Colonic mucosa (tissue), 4 donors: ENCODE results near the gene BMI1. TPM values are rescaled to one million over a fixed set of nuclear protein-coding genes. Genes with fewer than 3 reads are reported as not detected.

Source experiments
- DNase-seq: peaks from one replicate; pipeline ENCODE4 v3.0.0-alpha.2; 2020
- H3K27ac ChIP-seq: fragments of 200-600 bp; one replicate; pipeline ENCODE4 v1.8.0; 2021
- H3K27me3 ChIP-seq: fragments of 200-600 bp; one replicate; pipeline ENCODE4 v1.8.0; 2021
- H3K36me3 ChIP-seq: fragments of 200-600 bp; one replicate; pipeline ENCODE4 v1.8.0; 2021
- H3K4me1 ChIP-seq: fragments of 200-600 bp; one replicate; pipeline ENCODE4 v1.8.0; 2021; ENCODE audit warnings: mild to moderate bottlenecking
- H3K4me3 ChIP-seq: fragments of 200-600 bp; one replicate; pipeline ENCODE4 v1.8.0; 2021
- H3K9ac ChIP-seq, 2 donors: one replicate each; pipeline ENCODE4 v1.7.0; 2013; ENCODE audit warnings: control low read depth in 2 of 2, low read depth in 2 of 2, low read length in 2 of 2
- H3K9me3 ChIP-seq: fragments of 200-600 bp; one replicate; pipeline ENCODE4 v1.8.0; 2021
- CTCF ChIP-seq: fragments of 200-600 bp; IDR thresholded peaks from one replicate; pipeline ENCODE4 v1.8.0; 2022; ENCODE audit warnings: antibody characterized with exemption, mild to moderate bottlenecking
- intact Hi-C: fragments of 100-400 bp; cut with DNase I; formaldehyde crosslinking; loops from one replicate; pipeline ENCODE4 v1.14.1; 2022
- total RNA-seq, 2 donors: library from RNA; stranded (reverse); fragmentation: NEBNext Ultra II Directional in 1 of 2; extraction: Animal tissue kit (Norgen Biotek cat#: 25700) in 1 of 2; gene quantifications; one replicate each; pipeline ENCODE4 v1.2.1, GENCODE V29; 2021
- donor health status: healthy.
- donor health status: DM: no; HTN: no; CAD: no.
- donor health status: DM: no; HTN: no; CAD: no.

The BMI1 gene
- total RNA-seq, 2 donors from 2014 or later, result 23.5 to 28.6 TPM

DNA sequence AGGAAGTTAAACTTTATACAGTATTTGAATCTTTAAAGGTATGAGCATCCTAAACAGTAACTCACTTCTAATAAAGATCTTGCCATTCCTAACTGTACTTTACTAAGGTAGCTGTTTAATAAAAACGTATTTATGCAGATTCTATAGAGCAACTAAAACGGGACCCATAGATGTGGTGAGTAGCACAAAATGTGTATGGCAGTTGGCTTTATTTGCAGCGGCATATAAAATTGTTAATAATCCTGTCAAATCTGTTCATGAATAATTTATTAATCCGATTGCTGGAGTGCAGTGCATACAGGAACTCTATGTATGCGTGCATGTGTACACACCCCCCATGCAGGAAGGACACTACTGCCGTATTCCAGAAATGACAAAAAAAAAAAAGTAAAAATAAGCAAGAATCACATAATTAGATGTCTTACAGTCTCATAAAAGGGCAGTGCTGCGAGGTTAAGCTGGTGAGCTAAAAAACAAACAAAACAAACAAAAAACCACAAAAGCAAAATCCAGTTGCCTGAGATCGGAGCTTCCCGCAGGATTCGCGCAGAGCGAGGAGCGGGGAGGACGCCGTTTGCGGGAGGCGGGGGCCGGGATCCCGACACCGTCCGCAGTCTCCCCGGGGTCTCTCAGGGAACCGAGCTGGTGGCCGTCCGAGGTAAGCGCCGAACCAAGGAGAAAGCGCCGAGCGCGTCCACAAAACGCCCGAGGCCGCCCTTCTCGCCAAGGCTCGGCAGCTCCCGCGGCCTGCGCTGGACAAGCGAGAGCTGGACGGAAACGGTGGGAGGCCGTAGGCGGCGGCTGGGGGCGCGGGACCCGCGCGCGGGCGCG is 5.2 kb upstream of the BMI1 start:
- intact Hi-C loops, result loop anchor here (2.0 kb wide), 1 partner anchor 87 kb away; no protein-coding TSS in a partner anchor
- H3K4me3 ChIP-seq, result peak overlapping the region; percentile 73
- no peak for DNase-seq

GRCh38 chr10:22316286-22317075 is 4.4 kb upstream of the BMI1 start, which contains the start of gene COMMD3:
COMMD3 (plus strand) TSS chr10:22316388; CDS start chr10:22316418, 30 bp downstream.
- peak within 1 kb of the TSS; percentile 73 for H3K4me3 ChIP-seq
- intact Hi-C loops, result loop anchor here (2.0 kb wide), 1 partner anchor 88 kb away; no protein-coding TSS in a partner anchor
- no peaks in the 10 kb centered on the region for H3K27me3 ChIP-seq
- peak; percentile 88 for DNase-seq
- no peaks in the 10 kb centered on the region for H3K9me3 ChIP-seq
- no peak for TF ChIP-seq CTCF
- no peaks in the 10 kb centered on the region for H3K4me1 ChIP-seq
- H3K9ac ChIP-seq, result peak within 1 kb of the TSS; percentile 80 to 97
- H3K36me3 ChIP-seq, result no peaks in the 10 kb centered on the region
- peak within 1 kb of the TSS; percentile 90 for H3K27ac ChIP-seq

More for the DNA sequence above, 5.2 kb upstream of the BMI1 start:
- Histone ChIP-seq H3K9me3 (no peaks in the 10 kb centered on the region), H3K4me1 (no peaks in the 10 kb centered on the region), H3K27ac (peak overlapping the region; percentile 90), H3K36me3 (no peaks in the 10 kb centered on the region), H3K9ac (peak overlapping the region; percentile 71 to 83), H3K27me3 (no peaks in the 10 kb centered on the region)
- no peak for TF ChIP-seq CTCF

DNA sequence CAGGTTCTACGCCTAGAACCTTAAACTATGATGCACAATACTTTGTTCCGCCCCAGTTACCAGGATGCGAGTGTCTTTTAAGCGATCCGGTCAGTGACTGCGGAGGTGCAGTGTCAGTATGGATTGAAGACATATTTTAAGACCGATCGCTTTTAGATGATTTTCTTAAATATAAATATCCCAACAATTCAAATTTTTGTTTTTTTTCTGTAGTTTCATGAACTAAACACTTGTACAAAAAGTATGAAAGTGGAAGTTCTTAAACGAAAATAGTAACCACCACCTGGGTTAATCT is 3.9 kb upstream of the BMI1 start:
- DNase-seq, result no peak
- Histone ChIP-seq H3K27ac (peak overlapping the region; percentile 90), H3K9me3 (no peaks in the 10 kb centered on the region), H3K4me3 (peak overlapping the region; percentile 73), H3K27me3 (no peaks in the 10 kb centered on the region), H3K36me3 (no peaks in the 10 kb centered on the region), H3K9ac (peak overlapping the region; percentile 80 to 97), H3K4me1 (no peaks in the 10 kb centered on the region)
- no peak for TF ChIP-seq CTCF
- intact Hi-C loops, result loop anchor here (2.0 kb wide), 1 partner anchor 88 kb away; no protein-coding TSS in a partner anchor

DNA sequence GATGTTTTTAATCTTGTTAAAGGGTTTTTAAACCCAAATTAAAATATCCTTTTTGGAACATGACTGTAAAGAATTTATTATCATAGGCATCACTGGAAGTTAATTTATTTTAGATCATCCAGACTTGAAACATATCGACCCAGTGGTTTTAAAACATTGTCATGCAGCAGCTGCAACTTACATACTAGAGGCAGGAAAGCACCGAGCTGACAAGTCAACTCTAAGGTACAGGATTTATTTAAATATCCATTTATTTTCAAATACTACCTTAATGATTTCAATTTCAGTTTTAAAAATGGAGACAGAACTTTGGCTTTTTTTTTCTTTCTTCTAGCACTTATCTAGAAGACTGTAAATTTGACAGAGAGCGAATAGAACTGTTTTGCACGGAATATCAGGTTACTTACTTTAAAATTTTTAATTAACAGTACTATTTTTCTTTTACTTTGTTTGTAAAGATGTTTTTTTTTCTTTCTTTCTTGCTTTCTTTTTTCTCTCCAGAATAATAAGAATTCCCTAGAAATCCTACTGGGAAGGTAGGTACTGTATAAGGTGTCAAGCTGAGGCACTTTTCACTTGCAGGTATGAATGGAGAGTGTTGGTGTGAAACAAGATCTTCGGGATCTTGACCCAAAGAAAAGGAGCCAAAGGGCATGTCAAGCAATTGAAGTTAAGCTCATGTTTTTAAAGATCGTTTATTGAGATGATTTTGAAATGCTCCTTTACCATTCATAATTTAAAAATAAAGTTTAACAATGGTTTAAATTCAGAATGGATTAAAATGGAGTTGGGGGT is 2.9 kb upstream of the BMI1 start:
- Histone ChIP-seq H3K27ac (no peak overlapping the region), H3K9ac (no peak overlapping the region), H3K4me1 (no peaks in the 10 kb centered on the region), H3K9me3 (no peaks in the 10 kb centered on the region), H3K27me3 (peaks cover 3% of the 10 kb centered on the region), H3K4me3 (no peak overlapping the region), H3K36me3 (no peaks in the 10 kb centered on the region)
- intact Hi-C loops, result loop anchor here (2.0 kb wide), 1 partner anchor 89 kb away; no protein-coding TSS in a partner anchor
- no peak for DNase-seq
- TF ChIP-seq CTCF, result no peak

GRCh38 chr10:22318772-22319171 is 2.1 kb upstream of the BMI1 start:
- H3K9ac ChIP-seq, result no peak overlapping the region
- no peak for TF ChIP-seq CTCF
- H3K27ac ChIP-seq, result no peak overlapping the region

More at GRCh38 chr10:22318772-22319171, 2.1 kb upstream of the BMI1 start:
- H3K4me1 ChIP-seq, result no peaks in the 10 kb centered on the region
- no peak for DNase-seq
- intact Hi-C loops, result no loop called here
- H3K36me3 ChIP-seq, result no peaks in the 10 kb centered on the region
- H3K4me3 ChIP-seq, result no peak overlapping the region
- H3K27me3 ChIP-seq, result peaks cover 10% of the 10 kb centered on the region
- H3K9me3 ChIP-seq, result no peaks in the 10 kb centered on the region
